C4-2B (cell line): ENCODE measurements around the gene SLC13A2.

ENCODE experiments used
- CTCF ChIP-seq: fragments of 450-650 bp; conservative IDR thresholded peaks from 2 replicates; pipeline ENCODE4 v1.5.1; 2017; ENCODE audit warnings: mild to moderate bottlenecking
- ZFX ChIP-seq: fragments of 450-650 bp; IDR thresholded peaks from 2 replicates; pipeline ENCODE4 v1.6.1; 2017

GRCh38 chr17:28475151-28475900 is 1.9 kb downstream of the SLC13A2 start:
- TF ChIP-seq CTCF (no peak), ZFX (no peak)
